NCI-H1417 (cell line): Measurements from ENCODE around the gene MAG.
A peak's percentile ranks its signal among the peaks of the same experiment; 100 is the strongest.

Experiments
- DNase-seq, 3 experiments: peaks; one replicate each; lab custom pipeline; 2025; lab: John Stamatoyannopoulos, UW

The MAG gene, protein sequence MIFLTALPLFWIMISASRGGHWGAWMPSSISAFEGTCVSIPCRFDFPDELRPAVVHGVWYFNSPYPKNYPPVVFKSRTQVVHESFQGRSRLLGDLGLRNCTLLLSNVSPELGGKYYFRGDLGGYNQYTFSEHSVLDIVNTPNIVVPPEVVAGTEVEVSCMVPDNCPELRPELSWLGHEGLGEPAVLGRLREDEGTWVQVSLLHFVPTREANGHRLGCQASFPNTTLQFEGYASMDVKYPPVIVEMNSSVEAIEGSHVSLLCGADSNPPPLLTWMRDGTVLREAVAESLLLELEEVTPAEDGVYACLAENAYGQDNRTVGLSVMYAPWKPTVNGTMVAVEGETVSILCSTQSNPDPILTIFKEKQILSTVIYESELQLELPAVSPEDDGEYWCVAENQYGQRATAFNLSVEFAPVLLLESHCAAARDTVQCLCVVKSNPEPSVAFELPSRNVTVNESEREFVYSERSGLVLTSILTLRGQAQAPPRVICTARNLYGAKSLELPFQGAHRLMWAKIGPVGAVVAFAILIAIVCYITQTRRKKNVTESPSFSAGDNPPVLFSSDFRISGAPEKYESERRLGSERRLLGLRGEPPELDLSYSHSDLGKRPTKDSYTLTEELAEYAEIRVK

GRCh38 chr19:35291916-35292315, at the start of gene MAG:
MAG (plus strand) TSS chr19:35292161; CDS start chr19:35295409, 3,248 bp downstream.
- DNase-seq, result no peak

DNA sequence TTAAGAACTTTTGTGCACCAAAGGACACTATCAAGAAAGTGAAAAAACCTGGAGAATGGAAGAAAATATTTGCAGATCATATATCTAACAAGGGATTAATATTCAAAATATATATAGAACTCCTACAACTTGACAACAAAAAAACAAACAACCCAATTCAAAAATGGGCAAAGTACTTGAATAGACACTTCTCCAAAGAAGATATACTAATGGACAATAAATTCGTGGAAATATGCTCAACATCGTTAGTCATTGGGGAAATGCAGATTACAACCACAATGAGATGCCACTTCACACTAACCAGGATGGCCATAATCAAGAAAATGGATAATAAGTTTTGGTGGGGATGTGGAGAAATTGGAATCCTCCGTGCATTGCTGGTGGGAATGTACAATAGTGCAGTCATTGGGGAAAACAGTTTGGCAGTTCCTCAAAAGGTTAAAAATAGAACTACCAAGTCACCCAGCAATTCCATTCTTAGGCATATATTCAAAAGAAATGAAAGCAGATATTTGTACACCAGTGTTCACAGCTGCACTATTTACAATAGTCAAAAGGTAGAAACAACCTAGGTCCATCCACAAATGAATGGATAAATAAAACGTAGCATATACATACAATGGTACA, 45.4 kb upstream of the MAG start:
- no peak for DNase-seq

- DNase-seq, result peak; percentile 92 to 96 (median 93)
Measured at GRCh38 chr19:35247526-35248309, 44.2 kb upstream of the MAG start.

- peak; percentile 94 to 96 (median 96) for DNase-seq
Measured at GRCh38 chr19:35248310-35249145, 43.4 kb upstream of the MAG start, which contains the start of gene LSR. LSR (plus strand) TSS chr19:35249002; CDS start chr19:35249023, 21 bp downstream.

- DNase-seq, result peak in 1 of 3 experiments; percentile 60
Measured at GRCh38 chr19:35249146-35249847, 42.7 kb upstream of the MAG start.

- DNase-seq, result peak in 2 of 3 experiments; percentile 15 to 25
Measured at GRCh38 chr19:35249848-35250711, 41.9 kb upstream of the MAG start.

DNA sequence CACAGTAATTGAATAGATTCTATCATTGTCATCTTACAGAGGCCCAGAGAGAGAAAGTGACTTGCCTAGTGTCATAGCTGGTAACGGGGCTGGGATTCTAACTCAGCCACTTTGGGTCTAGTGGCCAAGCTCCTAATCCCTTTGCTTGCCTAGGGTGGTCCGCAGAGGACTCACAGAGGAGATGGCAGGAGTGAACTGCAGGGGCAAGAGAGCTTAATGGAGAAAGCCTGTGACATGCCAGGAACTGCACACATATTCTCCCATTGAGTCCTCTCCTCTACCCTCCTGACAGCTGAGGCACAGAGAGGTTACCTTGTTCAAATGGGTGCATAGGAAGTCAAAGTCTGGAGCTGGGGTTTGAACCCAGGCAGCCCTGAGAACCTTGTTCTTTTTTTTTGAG, 40.5 kb upstream of the MAG start:
- DNase-seq, result no peak

DNA sequence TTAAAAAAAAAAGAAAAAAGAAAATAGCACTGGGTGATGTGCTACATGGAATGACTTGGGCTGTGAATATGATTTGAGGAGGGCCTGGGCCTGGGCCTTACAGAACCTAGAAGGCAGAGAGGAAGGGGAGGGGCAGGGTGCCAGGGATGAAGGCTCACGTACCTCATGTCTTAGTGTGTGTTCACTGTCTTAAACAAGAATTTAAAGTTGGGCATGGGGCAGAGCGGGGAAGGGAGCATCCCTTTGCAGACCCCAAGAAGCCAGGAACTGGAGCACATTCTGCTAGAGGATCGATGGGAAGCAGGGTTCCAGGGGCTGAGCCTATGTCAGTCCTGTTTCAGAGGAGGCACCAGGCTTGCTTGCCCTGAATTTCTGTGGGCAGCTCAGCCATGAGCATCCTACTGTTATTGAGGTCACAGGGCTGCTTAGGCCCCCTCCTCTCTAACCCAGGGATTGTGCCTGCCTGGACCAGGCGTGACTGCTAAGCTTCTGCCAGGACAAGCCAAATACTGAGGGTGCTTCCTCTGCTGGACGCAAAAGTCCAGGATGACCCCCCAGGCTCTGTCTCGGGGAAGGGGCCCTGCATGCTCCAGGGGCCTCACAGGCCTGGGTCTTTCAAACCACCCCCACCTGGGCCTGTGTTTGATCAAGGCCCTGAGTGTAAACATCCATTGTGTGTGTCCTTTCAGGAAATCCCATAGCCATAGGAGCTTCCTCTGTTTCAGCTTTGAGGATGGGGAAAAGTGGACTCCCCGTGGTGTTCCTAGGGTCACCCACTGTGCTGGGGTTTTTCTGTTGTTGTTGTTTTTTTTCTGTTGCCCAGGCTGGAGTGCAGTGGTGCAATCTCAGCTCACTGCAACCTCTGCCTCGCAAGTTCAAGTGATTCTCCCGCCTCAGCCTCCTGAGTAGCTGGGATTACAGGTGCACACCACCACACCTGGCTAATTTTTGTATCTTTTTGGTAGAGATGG, 38.4 kb upstream of the MAG start:
- DNase-seq, result peak in 2 of 3 experiments; percentile 8 to 69

DNA sequence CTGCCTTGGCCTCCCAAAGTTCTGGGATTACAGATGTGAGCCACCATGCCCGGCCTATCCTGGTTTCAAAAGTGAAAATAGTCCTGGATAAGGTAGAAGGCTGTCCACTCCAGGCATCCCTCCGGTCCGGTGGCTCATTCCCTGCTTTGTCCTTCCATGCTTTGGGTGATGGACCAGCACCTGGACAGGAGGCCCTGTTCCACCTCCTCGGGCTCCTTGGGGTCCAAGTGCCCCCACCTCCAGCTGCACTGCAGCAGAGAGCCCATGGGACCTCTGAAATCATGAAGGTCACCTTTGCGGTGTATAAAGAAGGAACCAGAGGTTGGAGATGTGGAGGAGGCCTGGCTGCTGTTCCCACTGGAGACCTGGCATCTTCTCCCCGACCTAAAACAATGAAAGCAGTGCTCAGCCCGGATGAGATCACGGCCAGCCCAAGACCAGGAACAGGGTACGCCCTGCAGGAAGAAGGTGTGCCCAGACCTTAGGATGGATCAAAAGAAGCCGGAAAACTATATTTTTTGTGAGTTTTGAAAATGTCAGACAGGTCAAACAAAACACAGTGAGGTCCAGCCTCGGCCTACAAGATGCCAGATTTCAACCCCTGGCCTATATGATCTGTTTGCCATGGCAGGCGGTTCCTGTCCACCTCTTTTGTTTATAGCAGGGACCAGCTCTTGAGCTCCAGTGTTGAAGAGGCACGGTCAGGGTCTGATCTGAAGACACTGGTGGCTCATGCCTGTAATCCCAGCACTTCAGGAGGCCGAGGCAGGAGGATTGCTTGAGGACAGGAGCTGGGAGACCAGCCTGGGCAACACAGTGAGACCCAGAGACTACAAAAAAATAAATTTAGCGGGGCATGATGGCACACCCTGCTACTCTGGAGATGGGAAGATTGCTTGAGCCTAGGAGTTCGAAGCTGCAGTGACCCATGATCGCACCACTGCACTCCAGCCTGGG, 37.3 kb upstream of the MAG start:
- no peak for DNase-seq

GRCh38 chr19:35256566-35256965, 35.4 kb upstream of the MAG start:
- no peak for DNase-seq

- DNase-seq, result no peak
Measured at GRCh38 chr19:35257113-35257461, 34.9 kb upstream of the MAG start.

DNA sequence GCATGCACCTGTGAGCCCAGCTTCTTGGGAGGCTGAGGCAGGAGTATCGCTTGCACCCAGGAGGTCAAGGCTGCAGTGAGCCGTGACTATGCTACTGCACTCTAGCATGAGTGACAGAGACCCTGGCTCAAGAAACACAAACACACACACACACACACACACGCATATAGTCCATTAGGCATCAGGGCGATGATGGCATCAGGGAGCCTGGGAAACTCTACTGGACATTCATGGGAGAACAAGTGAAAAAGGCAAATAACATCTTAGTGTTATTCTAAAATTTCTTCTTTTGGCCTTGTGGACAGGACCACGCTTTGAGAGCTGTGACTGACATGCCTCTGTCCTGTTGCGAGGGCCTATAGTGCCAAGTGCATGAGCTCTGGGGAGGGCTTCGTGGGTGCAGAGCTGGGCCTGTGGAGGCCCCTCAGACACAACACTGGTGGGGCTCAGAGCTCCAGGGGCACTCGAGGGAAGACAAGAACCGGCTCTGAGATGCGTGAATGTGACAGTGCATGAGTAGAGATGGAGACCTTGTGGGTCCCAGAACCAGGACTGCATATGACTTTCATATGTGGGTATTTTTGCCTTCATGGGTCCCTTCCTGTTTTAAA, 31.2 kb upstream of the MAG start:
- no peak for DNase-seq

DNA sequence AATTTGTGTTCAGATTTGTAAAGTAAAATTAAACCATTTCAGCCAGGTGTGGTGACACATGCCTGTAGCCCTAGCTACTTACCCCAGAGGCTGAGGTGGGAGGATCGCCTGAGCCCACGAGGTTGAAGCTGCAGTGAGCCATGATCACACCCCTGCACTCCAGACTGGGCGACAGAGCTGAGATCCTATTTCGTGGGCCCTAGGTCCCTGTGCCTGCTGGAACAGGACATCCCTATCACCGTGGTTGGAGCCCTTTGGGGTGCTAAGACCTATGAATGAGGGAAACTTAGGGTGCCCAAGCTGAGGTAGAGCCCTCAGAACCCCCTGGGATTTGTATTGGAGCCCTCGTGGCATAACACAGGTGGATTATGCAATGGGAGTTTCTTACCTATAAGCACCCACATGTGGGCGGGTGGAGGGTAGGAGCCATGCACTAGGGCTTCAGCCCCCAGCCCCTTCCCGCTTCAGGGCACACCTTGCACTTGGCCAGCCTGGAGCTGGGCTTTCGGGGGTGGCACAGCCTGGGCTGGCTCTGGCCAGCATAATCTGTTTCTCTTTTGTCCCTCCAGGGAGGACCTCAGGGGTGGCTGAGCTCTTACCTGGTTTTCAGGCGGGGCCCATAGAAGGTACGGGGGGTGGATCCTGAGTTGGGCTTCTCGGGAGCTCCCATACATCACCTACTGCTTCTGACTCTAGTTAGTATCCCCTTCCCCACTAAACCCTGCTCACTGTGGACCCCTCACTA, 30.4 kb upstream of the MAG start:
- DNase-seq, result no peak

- peak in 1 of 3 experiments; percentile 22 for DNase-seq
Measured at GRCh38 chr19:35262101-35262761, 29.7 kb upstream of the MAG start.
